Skin of body (tissue), 2 donors: Measurements from ENCODE around the gene SERPINA1. TPM values are rescaled to one million over a fixed set of nuclear protein-coding genes. Genes with fewer than 3 reads are reported as not detected.
"Not testable (repeated sequence)": the region's sequence is repeated elsewhere in the genome, so short reads cannot be mapped to it uniquely, and the experiment has no call there.

Experiments
- DNase-seq: peaks from one replicate; lab custom pipeline; 2025; lab: John Stamatoyannopoulos, UW
- total RNA-seq: library from RNA; depleted of rRNA; stranded (reverse); fragments of >200 nt; gene quantifications from one replicate; pipeline ENCODE4 v1.2.3, GENCODE V29; 2014

Gene SERPINA1
- total RNA-seq, 1 donor from 2014 or later: 11.1 TPM

GRCh38 chr14:94370524-94370910 lies 17.9 kb downstream of the SERPINA1 start:
- no peak for DNase-seq

DNA sequence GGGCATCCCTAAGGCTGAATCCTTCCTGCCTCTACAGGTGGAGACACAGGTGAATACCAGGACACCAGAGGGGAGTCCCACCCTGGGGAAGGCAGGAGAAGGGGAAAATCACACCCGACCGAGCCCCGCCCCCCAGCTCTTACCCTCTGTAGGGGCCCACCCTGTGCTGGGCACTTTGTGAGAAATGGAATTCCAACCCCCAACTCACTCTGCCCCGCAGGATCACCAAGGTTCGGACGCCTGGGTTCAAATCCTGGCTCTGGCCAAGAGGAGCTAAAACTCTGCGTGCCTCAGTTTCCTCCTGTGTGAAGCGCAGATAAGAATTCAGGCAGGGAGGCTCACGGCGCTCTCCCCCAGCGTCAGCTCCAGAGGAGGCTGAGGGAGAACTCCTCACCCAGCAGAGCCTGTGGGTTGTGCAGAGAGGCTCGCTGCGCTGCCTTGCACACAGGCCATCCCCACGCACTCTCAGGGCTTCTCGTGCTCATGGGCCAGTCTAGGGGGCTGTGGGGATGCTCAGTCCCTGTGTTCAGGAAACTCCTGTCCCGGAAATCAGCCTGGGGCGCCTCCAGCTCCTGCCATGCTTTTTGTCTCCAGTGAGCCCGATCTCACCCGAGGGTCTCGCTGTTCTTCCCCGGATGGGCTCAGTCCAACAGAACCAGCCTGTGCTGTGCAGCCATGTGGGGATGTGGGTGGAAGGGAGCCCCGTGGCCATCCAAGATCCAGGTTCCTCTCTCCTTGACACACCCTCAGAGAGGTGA lies 18.5 kb downstream of the SERPINA1 start:
- not testable (repeated sequence) for DNase-seq

DNA sequence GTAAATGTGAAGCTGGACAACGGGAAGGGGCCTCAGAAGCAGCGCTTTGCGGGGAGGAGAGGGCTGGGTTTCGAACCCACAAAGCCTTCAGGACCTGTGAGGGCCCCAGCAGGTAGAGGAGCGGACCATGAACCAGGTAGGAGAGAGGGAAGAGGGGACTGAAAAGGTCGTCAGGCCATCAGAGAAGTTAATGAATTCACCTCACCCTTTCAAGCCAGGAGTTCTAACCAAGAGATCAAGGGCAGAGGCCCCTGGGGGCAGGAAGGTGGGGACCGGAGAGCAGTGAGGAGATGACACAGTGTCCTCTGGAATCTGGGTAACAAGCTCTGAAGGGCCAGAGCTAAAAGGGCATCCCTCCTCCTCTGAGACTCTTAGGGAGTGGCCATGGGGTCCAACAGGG lies 19.4 kb downstream of the SERPINA1 start:
- no peak for DNase-seq

DNA sequence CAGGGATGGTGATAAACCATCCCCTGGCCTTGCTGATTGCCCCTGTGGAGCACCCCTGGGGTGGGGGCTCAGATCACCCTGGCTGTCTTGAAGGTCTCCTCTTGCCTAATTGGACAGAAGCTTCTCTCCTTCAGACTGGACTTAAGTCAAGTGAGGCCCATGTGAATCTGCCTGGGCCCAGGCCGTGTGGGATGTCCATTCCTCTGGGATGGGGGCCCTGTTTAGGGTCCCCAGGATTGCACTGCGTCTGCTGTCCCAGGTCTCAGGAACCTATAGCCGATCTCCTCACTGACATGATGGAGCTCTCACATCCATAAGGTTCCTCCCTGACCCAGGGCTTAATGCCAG lies 20.2 kb downstream of the SERPINA1 start:
- DNase-seq: no peak

DNA sequence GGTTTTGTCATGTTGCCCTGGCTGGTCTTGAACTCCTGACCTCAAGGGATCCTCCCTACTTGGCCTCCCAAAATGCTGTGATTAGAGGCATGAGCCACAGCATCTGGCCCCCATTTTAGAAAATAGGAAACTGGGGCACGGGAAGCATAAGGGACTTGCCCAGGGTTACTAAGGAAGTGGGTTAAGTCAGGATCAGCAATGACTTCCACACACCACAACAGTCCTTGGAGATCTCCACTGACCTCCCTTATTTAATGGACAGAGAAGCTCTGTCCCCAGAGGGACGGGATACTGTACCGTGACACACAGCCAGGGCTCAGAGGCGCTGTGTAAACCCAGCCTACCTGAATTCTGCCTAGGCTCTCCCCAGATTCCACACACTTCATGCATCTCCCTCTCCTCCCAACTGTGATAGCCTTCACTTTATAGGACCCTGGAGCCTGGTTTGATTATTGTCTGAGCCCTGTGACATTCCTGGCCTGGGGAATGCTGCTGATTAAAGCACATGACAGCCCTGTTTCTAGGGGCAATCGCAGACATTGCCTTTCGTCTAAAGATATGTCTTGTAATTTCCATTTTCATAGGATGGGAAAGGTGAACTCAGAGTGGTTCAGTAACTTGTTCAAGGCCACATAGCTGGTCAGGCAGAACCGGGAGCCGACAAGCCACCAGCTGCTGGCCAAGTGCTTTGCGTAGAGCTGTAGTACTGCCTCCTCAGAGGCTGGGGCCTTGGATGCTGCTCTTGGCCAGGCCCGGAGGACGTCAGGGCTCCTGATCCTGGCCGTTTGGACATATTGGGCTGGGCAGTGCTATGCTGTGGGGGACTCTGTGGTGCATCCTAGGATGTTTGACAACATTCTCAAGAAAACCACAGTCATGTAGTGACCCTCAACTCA lies 20.8 kb downstream of the SERPINA1 start:
- DNase-seq: no peak

GRCh38 chr14:94366146-94366915 lies 22.1 kb downstream of the SERPINA1 start, which contains the start of gene SERPINA2:
Gene SERPINA2, minus strand, starts transcription at chr14:94366698.
- DNase-seq: no peak

DNA sequence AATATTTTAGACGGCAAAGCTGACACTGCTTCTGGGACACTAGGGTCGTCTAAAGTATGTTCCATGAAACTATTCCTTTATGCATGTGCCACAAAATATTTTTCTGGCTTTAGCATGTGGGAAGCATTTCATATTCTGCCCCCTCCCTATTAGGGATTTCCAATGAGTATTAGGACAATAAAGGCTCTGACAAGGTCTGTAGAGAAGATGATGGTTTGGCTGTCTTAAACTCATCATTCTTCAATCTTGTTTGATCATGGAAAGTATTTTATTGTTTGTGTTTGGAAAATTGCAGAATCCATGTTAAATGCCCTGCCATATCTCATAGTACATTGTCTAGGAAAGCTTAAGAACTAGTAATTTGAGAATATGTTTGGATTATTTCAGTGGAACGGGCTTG lies 22.8 kb downstream of the SERPINA1 start:
- DNase-seq: no peak

GRCh38 chr14:94364964-94365363 lies 23.4 kb downstream of the SERPINA1 start:
- no peak for DNase-seq

DNA sequence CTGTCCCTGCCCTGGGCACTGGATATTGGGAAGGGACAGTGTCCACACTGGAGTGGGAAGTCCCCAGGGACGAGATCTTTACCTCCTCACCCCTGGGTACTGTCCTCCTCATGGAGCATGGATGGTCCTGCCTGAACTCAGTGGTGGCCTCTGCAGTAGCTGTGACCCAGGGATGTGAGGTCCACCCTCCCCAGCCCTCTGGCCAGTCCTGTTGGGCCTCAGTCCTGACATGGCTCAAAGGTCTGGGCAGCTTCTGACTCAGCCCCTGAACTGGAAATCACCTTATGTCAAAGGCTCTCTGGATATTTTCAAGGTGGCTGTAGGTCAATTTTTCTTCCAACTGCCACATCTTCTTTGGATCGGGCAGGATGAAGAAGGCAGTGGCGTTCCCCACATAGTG lies 24.4 kb downstream of the SERPINA1 start:
- no peak for DNase-seq

GRCh38 chr14:94363151-94363624 lies 25.2 kb downstream of the SERPINA1 start:
- no peak for DNase-seq

DNA sequence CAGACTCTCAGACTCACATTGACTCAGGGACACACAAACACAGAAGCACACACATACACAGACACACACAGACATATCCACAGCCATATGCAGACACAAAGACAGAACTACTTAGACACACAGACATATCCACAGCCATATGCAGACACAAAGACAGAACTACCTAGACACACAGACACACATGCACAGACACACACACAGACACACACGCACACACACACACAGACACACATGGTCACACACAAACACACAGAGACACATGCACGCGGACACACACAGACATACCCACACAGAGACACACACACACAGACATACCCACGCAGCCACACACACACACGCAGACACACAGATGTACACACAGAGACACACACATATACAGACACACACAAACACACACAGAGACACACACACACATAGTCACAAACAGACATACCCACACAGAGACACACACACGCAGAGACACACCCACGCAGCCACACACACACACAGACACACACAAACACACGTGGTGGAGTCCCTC lies 25.7 kb downstream of the SERPINA1 start:
- no peak for DNase-seq

DNA sequence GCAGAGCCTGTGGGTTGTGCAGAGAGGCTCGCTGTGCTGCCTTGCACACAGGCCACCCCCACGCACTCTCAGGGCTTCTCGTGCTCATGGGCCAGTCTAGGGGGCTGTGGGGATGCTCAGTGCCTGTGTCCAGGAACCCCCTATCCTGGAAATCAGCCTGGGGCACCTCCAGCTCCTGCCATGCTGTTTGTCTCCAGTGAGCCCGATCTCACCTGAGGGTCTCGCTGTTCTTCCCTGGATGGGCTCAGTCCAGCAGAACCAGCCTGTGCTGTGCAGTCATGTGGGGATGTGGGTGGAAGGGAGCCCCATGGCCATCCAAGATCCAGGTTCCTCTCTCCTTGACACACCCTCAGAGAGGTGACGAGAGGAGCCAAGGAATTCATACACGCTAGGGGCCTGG lies 26.7 kb downstream of the SERPINA1 start:
- DNase-seq: no peak

GRCh38 chr14:94360945-94361565 lies 27.3 kb downstream of the SERPINA1 start:
- no peak for DNase-seq

- no peak for DNase-seq
Observed at GRCh38 chr14:94357166-94357565, 31.2 kb downstream of the SERPINA1 start.

GRCh38 chr14:94356379-94357056 lies 31.9 kb downstream of the SERPINA1 start:
- DNase-seq: no peak

DNA sequence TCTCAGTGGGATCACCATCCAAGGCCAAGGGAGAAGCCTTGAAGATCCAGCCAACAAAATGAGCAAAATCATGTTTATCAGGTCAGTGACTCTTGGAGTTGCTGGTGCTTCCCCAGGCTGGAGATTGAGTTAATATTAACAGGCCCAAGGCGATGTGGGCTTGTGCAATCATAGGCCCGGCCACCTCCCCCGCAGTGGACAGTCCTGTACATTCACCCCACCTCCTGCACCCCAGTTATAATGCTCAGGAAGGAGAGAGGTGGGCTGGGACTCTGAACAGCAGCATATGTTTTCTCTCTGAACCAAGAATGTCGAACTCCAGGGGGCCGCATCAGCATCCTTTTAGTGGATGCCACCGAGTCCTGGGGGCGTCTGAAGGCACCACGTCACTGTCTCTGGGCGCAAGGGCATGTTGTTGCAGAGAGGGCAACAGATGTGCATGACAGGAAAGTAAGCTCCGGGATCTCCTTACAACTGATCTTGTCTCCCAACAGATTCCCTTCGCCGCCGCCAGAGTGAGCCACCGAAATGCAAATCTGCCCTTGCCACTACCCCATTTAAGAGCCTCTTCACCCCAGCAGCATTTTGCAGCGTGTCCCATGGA lies 33.1 kb downstream of the SERPINA1 start:
- no peak for DNase-seq

DNA sequence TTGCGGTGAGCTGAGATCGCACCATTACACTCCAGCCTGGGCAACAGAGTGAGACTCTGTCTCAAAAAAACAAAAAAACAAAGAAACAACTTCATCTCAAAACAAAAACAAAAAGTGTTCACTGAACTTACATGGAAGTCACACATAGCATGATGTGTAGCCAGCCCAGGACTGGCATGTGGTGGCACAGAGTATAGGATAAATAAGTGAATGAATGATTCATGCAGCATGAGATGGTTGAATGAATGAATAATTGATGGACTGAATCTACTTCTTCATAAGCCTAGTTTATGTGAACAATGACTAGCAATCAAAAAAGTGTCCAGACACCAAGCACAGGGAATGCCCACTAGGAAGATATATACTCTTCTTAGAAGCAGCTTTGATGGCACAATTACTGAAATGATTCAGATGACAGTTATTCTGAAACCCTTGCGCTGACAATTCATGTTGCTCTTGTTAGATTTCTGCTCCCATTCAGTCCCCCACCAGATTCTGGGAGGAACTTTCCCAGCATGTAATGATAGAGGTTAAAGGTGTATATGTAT lies 33.7 kb downstream of the SERPINA1 start:
- no peak for DNase-seq

GRCh38 chr14:94354190-94354589 lies 34.2 kb downstream of the SERPINA1 start:
- DNase-seq: not testable (repeated sequence)

DNA sequence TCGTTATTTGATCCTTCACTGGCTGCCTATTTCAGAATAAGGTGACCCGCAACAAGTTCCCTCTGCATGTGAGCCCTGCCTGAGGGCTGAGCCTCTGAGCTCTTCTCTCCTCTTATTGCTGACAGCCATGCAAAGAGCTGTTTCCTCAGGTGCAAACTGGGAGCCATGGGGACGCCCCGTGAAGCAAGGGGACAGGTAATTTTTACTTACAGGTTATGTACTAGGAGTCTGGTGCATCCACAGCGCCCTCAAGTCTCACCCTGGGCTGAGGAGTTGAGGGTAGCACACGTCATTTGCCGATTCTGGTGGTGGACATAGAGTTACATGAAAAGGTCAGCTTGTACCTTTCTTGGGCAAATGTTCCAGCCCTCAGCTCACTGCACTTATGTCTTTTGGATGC lies 39.1 kb downstream of the SERPINA1 start:
- no peak for DNase-seq

DNA sequence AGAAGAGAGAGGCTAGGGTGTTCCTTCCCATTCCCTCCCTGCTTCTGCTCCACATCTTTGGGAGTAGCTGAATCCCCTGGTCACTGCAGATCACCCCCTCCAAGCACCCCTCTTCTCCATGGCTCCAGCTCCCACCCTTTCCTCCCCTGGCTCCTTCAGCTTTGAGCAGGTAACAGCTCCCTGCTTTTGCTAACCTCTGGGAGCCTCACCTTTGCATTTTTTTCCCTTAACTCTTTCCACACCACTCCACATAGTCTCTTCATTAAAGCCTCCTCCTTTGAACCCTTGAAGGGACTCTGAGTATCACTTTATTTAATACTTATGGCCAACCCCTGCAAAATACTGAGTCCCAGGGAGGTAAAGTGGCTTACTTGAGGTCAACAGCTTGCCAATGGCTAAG lies 39.6 kb downstream of the SERPINA1 start:
- DNase-seq: no peak
